Muscle of arm (tissue), 12 donors: ENCODE data around the gene MT1HL1. TPM values are rescaled to one million over a fixed set of nuclear protein-coding genes. Genes with fewer than 3 reads are reported as not detected.
A peak's percentile ranks its signal among the peaks of the same experiment; 100 is the strongest.
"Not testable (repeated sequence)": the region's sequence is repeated elsewhere in the genome, so short reads cannot be mapped to it uniquely, and the experiment has no call there.

Experiments used
- DNase-seq: peaks from one replicate; pipeline ENCODE4 v3.0.0-alpha.2; 2013
- polyA plus RNA-seq, 12 donors: library from polyadenylated mRNA; unstranded; fragments of 120-200 nt; gene quantifications; one replicate each; pipeline ENCODE4 v1.2.1, GENCODE V29; 2013; ENCODE audit not compliant: insufficient read length in 12 of 12

Gene MT1HL1
- polyA plus RNA-seq, 12 donors, result not detected

GRCh38 chr1:237018896-237019295 is 14.7 kb upstream of the MT1HL1 start:
- DNase-seq, result no peak

GRCh38 chr1:237016626-237017025 is 12.4 kb upstream of the MT1HL1 start:
- no peak for DNase-seq

DNA sequence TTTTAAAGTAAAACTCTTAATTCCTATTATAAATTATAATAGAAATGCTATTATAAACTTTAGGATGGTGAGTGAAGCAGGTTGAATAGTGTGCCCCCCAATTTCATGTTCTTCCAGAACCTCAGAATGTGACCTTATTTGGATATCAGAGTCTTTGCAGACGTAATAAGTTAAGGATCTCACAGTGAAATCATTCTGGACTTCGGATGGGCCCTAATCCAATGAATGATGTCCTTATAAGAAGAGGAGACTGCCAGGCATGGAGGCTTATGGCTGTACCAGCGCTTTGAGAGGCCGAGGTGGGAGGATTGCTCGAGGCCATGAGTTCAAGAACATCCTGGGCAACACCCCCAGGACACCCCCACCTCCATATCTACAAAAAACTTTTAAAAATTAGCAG is 9.4 kb upstream of the MT1HL1 start:
- DNase-seq, result no peak

DNA sequence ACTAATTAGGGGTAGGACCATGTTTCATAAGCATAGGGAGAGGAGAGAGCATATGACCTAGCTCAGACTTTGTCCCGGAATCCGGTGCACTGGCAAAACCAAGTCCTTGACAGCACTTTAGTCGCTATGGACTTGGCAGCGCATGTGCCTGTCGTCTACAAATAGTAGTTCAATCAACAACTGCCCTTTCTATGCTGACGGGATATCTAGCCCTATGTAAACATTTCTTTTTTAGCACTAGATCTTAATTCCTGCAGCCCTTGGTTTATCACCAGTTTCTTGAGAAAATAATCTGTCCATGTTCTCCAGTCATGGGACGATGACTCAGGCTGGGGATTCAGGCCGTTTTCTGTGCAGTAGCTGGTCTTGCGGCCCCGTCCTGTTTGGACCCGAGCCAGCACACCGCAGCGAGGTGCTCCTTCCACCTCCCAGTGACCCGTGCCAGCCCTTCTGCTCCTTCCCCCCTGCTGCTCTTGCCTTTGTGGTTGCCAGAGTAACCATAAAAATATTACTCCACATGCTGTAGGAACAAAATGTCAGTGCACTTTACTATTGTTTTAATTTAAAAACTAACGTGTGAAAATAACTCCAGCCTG is 8.6 kb upstream of the MT1HL1 start:
- no peak for DNase-seq

DNA sequence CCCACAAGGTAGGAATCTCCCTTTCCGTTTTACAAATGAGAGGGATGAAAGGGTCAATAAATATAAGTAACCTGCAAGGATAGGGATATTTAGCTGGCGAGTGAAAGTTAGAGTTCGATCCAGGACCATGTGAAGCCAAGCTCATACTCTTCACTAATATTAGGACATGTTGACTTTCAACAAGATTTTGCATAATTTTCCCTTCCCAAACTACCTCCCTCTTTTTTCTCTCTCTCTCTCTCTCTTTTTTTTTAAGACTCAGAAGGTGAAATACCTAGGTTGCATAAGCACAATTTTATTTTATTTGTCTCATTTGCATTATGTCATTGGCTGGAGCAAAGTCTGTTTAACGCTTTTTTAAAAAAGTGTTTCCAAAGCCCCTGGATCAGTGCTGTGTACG is 8.1 kb upstream of the MT1HL1 start:
- DNase-seq, result no peak

DNA sequence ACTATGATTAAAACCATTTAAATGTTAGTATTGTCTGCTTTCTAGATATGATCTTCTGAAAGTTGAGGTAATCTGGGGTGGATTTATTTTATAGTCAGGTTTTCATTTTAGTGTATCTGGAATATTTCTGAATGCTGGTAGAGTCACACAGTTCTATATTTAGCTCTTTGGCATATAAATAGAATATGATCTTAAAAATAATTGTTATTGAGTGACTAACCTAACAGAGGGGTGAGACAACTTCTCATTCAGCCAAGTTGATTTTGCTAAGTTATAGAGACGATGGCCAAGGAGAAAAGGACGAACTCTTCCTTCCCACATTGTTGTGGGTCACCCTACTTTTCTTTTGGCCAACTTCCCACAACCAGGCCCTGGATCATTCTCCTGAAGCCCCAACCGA is 7.2 kb upstream of the MT1HL1 start:
- DNase-seq, result no peak

DNA sequence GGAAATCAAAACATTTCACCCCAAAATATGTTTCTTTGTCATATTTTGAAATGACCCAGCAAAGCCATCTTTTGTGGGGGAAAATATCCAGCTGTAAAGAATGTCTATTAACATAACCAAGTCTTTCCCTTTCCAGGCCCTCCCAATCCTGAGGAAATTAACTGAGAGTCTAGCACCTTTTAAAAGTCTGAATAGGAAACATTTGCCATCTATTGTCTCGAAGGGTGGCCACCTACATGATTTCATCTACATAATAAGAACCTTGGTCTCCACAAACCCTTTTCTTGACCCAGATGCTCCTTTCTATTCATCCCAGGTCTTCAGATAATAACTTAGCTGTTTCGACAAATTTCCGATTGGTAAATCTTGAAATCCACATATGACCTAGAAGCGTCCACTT is 5.4 kb upstream of the MT1HL1 start:
- no peak for DNase-seq

- no peak for DNase-seq
These were observed 3.1 kb upstream of the MT1HL1 start for GRCh38 chr1:237007147-237007881.

DNA sequence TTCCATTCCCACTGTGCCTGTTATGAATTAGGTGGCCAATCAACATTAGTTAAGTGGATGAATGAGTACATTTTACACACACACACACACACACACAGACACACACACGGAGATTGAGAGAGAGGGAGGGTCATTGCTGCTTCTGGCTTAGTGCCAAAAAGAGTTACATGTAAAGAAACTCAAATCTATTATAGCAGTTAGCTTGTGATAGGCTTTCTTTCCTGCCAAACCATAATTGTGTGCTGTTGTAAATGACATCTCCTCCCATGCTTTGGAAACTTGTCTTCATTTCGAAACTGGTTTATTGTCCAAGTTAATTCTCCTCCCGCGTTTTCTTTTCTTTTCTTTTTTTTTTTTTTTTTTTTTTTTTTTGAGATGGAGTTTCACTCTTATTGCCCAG is 1.4 kb upstream of the MT1HL1 start:
- DNase-seq, result no peak

- no peak for DNase-seq
These were observed 725 bp downstream of the MT1HL1 start for GRCh38 chr1:237003516-237003915.

GRCh38 chr1:237000191-237000590 is 4.0 kb downstream of the MT1HL1 start:
- DNase-seq, result no peak

DNA sequence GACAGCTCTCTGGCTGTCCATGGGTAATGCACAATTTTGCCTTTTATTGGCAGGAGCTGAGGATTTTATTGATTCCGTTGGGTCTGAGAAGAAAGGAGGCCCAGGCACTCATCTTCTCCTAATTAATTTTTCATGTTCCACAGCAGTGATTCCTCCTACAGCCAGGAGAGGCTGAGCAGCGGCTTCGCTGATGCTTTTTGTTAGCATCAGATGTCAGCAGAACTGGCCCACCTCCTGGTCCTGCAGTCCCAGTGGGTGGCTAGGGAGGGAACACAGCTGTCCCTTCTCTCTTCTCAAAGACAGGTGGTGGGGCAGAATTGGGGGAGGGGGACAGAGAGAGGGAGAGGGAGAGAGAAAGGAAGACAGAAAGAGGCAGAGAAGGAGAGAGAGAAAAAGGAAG is 5.7 kb downstream of the MT1HL1 start:
- DNase-seq, result no peak

- DNase-seq, result no peak
These were observed 6.4 kb downstream of the MT1HL1 start for GRCh38 chr1:236997882-236998281.

GRCh38 chr1:236997361-236997760 is 6.9 kb downstream of the MT1HL1 start:
- DNase-seq, result no peak

- DNase-seq, result no peak
These were observed 9.8 kb downstream of the MT1HL1 start for GRCh38 chr1:236994450-236994849.

DNA sequence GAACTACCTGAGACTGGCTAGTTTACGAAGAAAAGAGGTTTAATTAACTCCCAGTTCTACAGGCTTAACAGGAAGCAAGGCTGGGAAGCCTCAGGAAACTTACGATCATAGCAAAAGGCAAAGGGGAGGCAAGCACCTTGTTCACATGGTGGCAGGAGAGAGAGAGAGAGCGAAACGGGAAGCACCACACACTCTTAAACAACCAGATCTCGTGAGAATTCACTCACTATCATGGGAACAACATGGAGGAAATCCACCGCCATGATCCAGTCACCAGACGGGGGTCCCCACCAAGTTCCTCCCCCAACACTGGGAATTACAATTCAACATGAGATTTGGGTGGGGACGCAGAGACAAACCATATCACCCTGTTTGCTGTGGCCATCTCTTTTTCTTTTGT is 11.8 kb downstream of the MT1HL1 start:
- DNase-seq, result no peak

- no peak for DNase-seq
These were observed 14.2 kb downstream of the MT1HL1 start for GRCh38 chr1:236990052-236990445.

DNA sequence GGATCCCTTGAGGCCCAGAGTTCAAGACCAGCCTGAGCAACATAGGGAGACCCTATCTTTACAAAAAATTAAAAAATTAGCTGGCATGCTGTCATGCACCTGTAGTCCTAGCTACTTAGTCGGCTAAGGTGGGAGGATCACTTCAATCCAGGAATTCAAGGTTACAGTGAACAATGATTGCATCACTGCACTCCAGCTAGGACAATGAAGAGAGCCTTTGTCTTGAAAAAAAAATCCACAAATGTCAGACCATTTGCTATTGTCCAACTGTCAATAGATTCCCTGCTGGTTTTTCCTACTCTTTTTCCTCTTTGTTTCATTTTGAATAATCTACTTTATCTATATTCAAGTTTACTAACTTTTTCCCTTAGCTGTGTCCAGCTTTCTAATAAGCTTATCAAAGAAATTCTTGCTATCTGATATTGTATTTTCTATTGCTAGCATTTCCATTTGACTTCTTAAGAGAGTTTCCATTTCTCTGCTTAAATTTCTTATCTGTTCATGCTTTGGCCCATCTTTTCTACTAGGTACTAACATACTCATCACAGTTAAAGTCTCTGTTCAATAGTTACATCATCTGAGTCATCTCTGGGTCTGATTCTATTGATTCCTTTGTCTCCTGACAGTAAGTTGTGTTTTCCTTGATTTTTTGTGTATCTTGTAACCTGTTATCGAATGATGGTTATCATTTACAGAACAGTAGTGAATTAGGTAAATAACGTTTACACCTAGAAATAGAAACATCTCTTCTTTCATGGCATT is 14.8 kb downstream of the MT1HL1 start:
- DNase-seq, result no peak

DNA sequence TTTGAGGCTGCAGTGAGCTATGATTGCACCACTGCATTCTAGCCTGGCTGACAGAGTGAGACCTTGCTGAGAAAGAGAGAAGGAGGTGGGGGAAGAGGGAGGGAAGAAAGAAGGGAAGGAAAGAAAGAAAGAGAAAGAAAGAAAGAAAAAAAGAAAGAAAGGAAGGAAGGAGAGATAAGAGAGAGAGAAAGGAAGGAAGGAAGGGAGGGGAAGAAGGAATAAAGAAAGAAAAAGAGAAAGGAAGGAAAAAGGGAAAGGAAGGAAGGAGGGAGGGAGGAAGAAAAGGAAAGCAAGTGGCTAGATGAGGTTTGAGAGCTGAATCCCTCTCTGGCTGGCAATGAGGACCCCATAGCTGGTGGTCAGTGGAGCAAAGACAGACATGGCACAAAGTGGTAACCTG is 20.4 kb downstream of the MT1HL1 start:
- no peak for DNase-seq

- no peak for DNase-seq
These were observed 21.9 kb downstream of the MT1HL1 start for GRCh38 chr1:236982380-236982779.

DNA sequence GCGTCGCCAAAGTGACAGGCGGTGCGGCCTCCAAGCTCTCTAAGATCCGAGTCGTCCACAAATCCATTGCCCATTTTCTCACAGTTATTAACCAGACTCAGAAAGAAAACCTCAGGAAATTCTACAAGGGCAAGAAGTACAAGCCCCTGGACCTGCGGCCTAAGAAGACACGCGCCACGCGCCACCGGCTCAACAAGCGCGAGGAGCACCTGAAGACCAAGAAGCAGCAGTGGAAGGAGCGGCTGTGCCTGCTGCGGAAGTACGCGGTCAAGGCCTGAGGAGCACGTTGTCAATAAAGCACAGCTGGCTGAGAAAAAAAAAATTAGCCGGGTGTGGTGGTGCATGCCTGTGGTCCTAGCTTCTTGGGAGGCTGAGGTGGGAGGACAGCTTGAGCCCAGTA is 22.8 kb downstream of the MT1HL1 start:
- not testable (repeated sequence) for DNase-seq

DNA sequence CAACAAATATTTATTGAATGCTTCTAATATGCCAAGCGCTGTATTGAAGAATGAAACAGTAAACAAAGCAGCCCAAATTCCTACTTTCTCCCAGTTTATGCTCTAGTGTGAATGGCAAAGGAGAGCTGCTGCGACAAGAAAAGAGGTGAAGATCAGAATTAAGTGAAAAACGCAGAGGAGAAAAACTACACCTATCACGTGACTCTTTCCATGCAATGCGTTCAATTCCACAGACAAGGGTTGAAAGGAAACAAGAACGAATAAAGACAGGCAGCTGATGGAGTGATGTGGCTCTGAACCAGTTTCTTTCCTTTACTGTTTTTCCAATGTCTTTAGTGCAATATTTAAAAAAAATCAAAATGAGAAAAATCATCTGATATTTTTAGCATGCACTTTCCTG is 23.6 kb downstream of the MT1HL1 start:
- peak; percentile 13 for DNase-seq
